GM18508 (cell line): Measurements from ENCODE around the gene SERPINB1.
"Not testable (repeated sequence)": the region's sequence is repeated elsewhere in the genome, so short reads cannot be mapped to it uniquely, and the experiment has no call there.

Experiments used
- ATAC-seq: cut with Tn5 transposase; IDR thresholded peaks from one replicate; pipeline ENCODE4 v1.9.1; 2021; ENCODE audit warnings: moderate number of reproducible peaks; ENCODE audit not compliant: insufficient read depth, unreplicated experiment

Gene SERPINB1

GRCh38 chr6:2866171-2866846 is 24.6 kb upstream of the SERPINB1 start:
- peak; percentile 47 for ATAC-seq

GRCh38 chr6:2865694-2866151 is 24.1 kb upstream of the SERPINB1 start:
- no peak for ATAC-seq

GRCh38 chr6:2865270-2865669 is 23.6 kb upstream of the SERPINB1 start:
- no peak for ATAC-seq

- no peak for ATAC-seq
Measured at GRCh38 chr6:2863901-2864300, 22.2 kb upstream of the SERPINB1 start.

GRCh38 chr6:2862712-2863181 is 21.1 kb upstream of the SERPINB1 start:
- ATAC-seq = peak; percentile 34

- no peak for ATAC-seq
Measured at GRCh38 chr6:2861822-2862164, 20.1 kb upstream of the SERPINB1 start.

GRCh38 chr6:2861060-2861821 is 19.6 kb upstream of the SERPINB1 start:
- no peak for ATAC-seq

GRCh38 chr6:2860706-2861059 is 19.0 kb upstream of the SERPINB1 start:
- ATAC-seq = not testable (repeated sequence)

GRCh38 chr6:2859798-2860705 is 18.4 kb upstream of the SERPINB1 start:
- ATAC-seq = not testable (repeated sequence)

GRCh38 chr6:2859185-2859700 is 17.6 kb upstream of the SERPINB1 start:
- no peak for ATAC-seq

GRCh38 chr6:2857580-2858337 is 16.1 kb upstream of the SERPINB1 start:
- peak; percentile 33 for ATAC-seq

- no peak for ATAC-seq
Measured at GRCh38 chr6:2857185-2857579, 15.5 kb upstream of the SERPINB1 start.

- ATAC-seq = no peak
Measured at GRCh38 chr6:2855061-2855519, 13.4 kb upstream of the SERPINB1 start.

GRCh38 chr6:2854396-2854982 is 12.8 kb upstream of the SERPINB1 start:
- ATAC-seq = no peak

GRCh38 chr6:2853769-2854395 is 12.2 kb upstream of the SERPINB1 start:
- ATAC-seq = no peak

GRCh38 chr6:2853378-2853768 is 11.7 kb upstream of the SERPINB1 start:
- ATAC-seq = not testable (repeated sequence)

- no peak for ATAC-seq
Measured at GRCh38 chr6:2852921-2853322, 11.3 kb upstream of the SERPINB1 start.

GRCh38 chr6:2852514-2852855 is 10.8 kb upstream of the SERPINB1 start:
- ATAC-seq = no peak
